SK-N-SH treated with all-trans-retinoic acid at 6 μM for 48 hours (cell line): ENCODE data around the gene KRTAP12-3.

Experiments used
- ATAC-seq: fragments of 200-7000 bp; cut with Tn5 transposase; 3 replicates; pipeline ENCODE4 v1.9.1; 2020; ENCODE audit warnings: mild to moderate bottlenecking, moderate library complexity
- CREB5 ChIP-seq: fragments of 250-450 bp; sonication (Bioruptor Pico); IDR thresholded peaks from 2 replicates; pipeline ENCODE4 v1.5.1; 2020; ENCODE audit warnings: low read depth, mild to moderate bottlenecking, moderate library complexity
- CSDC2 ChIP-seq: fragments of 250-450 bp; sonication (Bioruptor Pico); IDR thresholded peaks from 2 replicates; pipeline ENCODE4 v1.5.0; 2020; ENCODE audit warnings: mild to moderate bottlenecking, moderate library complexity
- CSRNP3 ChIP-seq: fragments of 250-450 bp; sonication (Bioruptor Pico); IDR thresholded peaks from 2 replicates; pipeline ENCODE4 v1.5.1; 2021; ENCODE audit warnings: mild to moderate bottlenecking, moderate library complexity
- ESRRG ChIP-seq: fragments of 250-450 bp; sonication (Bioruptor Pico); IDR thresholded peaks from 2 replicates; pipeline ENCODE4 v1.6.1; 2021; ENCODE audit warnings: mild to moderate bottlenecking
- GLIS3 ChIP-seq: fragments of 250-450 bp; sonication (Bioruptor Pico); IDR thresholded peaks from 2 replicates; pipeline ENCODE4 v1.5.0; 2020; ENCODE audit warnings: mild to moderate bottlenecking, moderate library complexity
- ISL1 ChIP-seq: fragments of 250-450 bp; sonication (Bioruptor Pico); IDR thresholded peaks from 2 replicates; pipeline ENCODE4 v2.1.2; 2022; ENCODE audit warnings: mild to moderate bottlenecking, moderate library complexity
- OSR1 ChIP-seq: fragments of 250-450 bp; sonication (Bioruptor Pico); IDR thresholded peaks from 2 replicates; pipeline ENCODE4 v1.8.0; 2022; ENCODE audit warnings: moderate library complexity, mild to moderate bottlenecking, inconsistent platforms
- PATZ1 ChIP-seq: fragments of 250-450 bp; sonication (Bioruptor Pico); IDR thresholded peaks from 2 replicates; pipeline ENCODE4 v1.8.0; 2020; ENCODE audit warnings: mild to moderate bottlenecking, moderate library complexity, borderline replicate concordance
- POU6F1 ChIP-seq: fragments of 250-450 bp; sonication (Bioruptor Pico); IDR thresholded peaks from 2 replicates; pipeline ENCODE4 v1.8.0; 2021; ENCODE audit warnings: low read depth, mild to moderate bottlenecking, moderate library complexity, borderline replicate concordance
- PPARA ChIP-seq: fragments of 250-450 bp; sonication (Bioruptor Pico); IDR thresholded peaks from 2 replicates; pipeline ENCODE4 v1.5.0; 2020; ENCODE audit warnings: mild to moderate bottlenecking, borderline replicate concordance
- RARB ChIP-seq: fragments of 250-450 bp; sonication (Bioruptor Pico); IDR thresholded peaks from 2 replicates; pipeline ENCODE4 v1.8.0; 2021; ENCODE audit warnings: mild to moderate bottlenecking, moderate library complexity
- SNAI2 ChIP-seq: fragments of 250-450 bp; sonication (Bioruptor Pico); IDR thresholded peaks from 2 replicates; pipeline ENCODE4 v1.5.0; 2020; ENCODE audit warnings: mild to moderate bottlenecking, moderate library complexity
- TCF4 ChIP-seq: fragments of 250-450 bp; sonication (Bioruptor Pico); IDR thresholded peaks from 2 replicates; pipeline ENCODE4 v1.8.0; 2021; ENCODE audit warnings: mild to moderate bottlenecking, moderate library complexity, borderline replicate concordance
- TOX ChIP-seq: fragments of 250-450 bp; sonication (Bioruptor Pico); IDR thresholded peaks from 2 replicates; pipeline ENCODE4 v1.8.0; 2021; ENCODE audit warnings: mild to moderate bottlenecking, moderate library complexity, borderline replicate concordance
- TSHZ2 ChIP-seq: fragments of 250-450 bp; sonication (Bioruptor Pico); IDR thresholded peaks from 2 replicates; pipeline ENCODE4 v1.5.0; 2020; ENCODE audit warnings: mild to moderate bottlenecking, moderate library complexity
- ZC3H10 ChIP-seq: fragments of 250-450 bp; sonication (Bioruptor Pico); IDR thresholded peaks from 2 replicates; pipeline ENCODE4 v1.5.1; 2021; ENCODE audit warnings: mild to moderate bottlenecking, moderate library complexity
- ZFP3 ChIP-seq: fragments of 250-450 bp; sonication (Bioruptor Pico); IDR thresholded peaks from 2 replicates; pipeline ENCODE4 v1.5.0; 2020; ENCODE audit warnings: mild to moderate bottlenecking, moderate library complexity
- ZFP30 ChIP-seq: fragments of 450-650 bp; formaldehyde crosslinking; IDR thresholded peaks from 2 replicates; pipeline ENCODE4 v1.5.0; 2022; ENCODE audit warnings: mild to moderate bottlenecking, moderate library complexity
- ZNF565 ChIP-seq: fragments of 450-650 bp; formaldehyde crosslinking; conservative IDR thresholded peaks from 2 replicates; pipeline ENCODE4 v1.5.0; 2020; ENCODE audit warnings: low read depth, mild to moderate bottlenecking, moderate library complexity
- ZNF70 ChIP-seq: fragments of 450-650 bp; formaldehyde crosslinking; IDR thresholded peaks from 2 replicates; pipeline ENCODE4 v1.5.0; 2020; ENCODE audit warnings: mild to moderate bottlenecking, moderate library complexity
- ZNF8 ChIP-seq: fragments of 450-650 bp; formaldehyde crosslinking; IDR thresholded peaks from 2 replicates; pipeline ENCODE4 v1.5.0; 2020; ENCODE audit warnings: mild to moderate bottlenecking, moderate library complexity

Gene KRTAP12-3

GRCh38 chr21:44699502-44700001 is 41.8 kb downstream of the KRTAP12-3 start:
- no peak for TF ChIP-seq ZNF70
- no peak for TF ChIP-seq ZFP30
- no peak for TF ChIP-seq ISL1
- ATAC-seq, result no peak

GRCh38 chr21:44700101-44701022 is 42.6 kb downstream of the KRTAP12-3 start:
- no peak for ATAC-seq
- no peak for TF ChIP-seq CSDC2 (CRISPR knock-in tag)
- TF ChIP-seq TOX (CRISPR knock-in tag), result no peak
- TF ChIP-seq ZC3H10 (CRISPR knock-in tag), result no peak
- no peak for TF ChIP-seq ZNF565 (CRISPR knock-in tag)

GRCh38 chr21:44701023-44701400 is 43.3 kb downstream of the KRTAP12-3 start:
- ATAC-seq, result no peak
- TF ChIP-seq CSDC2 (CRISPR knock-in tag) (no peak), ZFP3 (no peak), POU6F1 (CRISPR knock-in tag) (no peak), TOX (CRISPR knock-in tag) (no peak), OSR1 (CRISPR knock-in tag) (no peak), PPARA (no peak), TSHZ2 (CRISPR knock-in tag) (no peak), ESRRG (CRISPR knock-in tag) (no peak), ISL1 (no peak), GLIS3 (CRISPR knock-in tag) (no peak), ZNF8 (no peak), CSRNP3 (CRISPR knock-in tag) (no peak)
- TF ChIP-seq, all 23 proteins: peak for 0

GRCh38 chr21:44701541-44701940 is 43.8 kb downstream of the KRTAP12-3 start:
- no peak for ATAC-seq
- no peak for TF ChIP-seq GLIS3 (CRISPR knock-in tag)
- TF ChIP-seq ZC3H10 (CRISPR knock-in tag), result no peak
- no peak for TF ChIP-seq ZNF70
- TF ChIP-seq TCF4, result no peak
- TF ChIP-seq CSRNP3 (CRISPR knock-in tag), result no peak
- no peak for TF ChIP-seq ZNF565 (CRISPR knock-in tag)
- no peak for TF ChIP-seq TSHZ2 (CRISPR knock-in tag)
- TF ChIP-seq CSDC2 (CRISPR knock-in tag), result no peak
- no peak for TF ChIP-seq CREB5 (CRISPR knock-in tag)
- TF ChIP-seq TOX (CRISPR knock-in tag), result no peak
- no peak for TF ChIP-seq ZFP30
- TF ChIP-seq SNAI2 (CRISPR knock-in tag), result no peak
- no peak for TF ChIP-seq RARB (CRISPR knock-in tag)
- TF ChIP-seq PATZ1, result no peak
- TF ChIP-seq PPARA, result no peak
